ENCODE measurements around the gene MBL2. TPM values are rescaled to one million over a fixed set of nuclear protein-coding genes. Genes with fewer than 3 reads are reported as not detected.

The MBL2 gene
- total RNA-seq, 1 experiment from 2014 or later, result not detected

GRCh38 chr10:52756966-52757365 lies 15.6 kb downstream of the MBL2 start:
- Mint-ChIP-seq H3K9me3 (peaks cover 3% of the 10 kb centered on the region), H3K4me1 (no peaks in the 10 kb centered on the region), H3K36me3 (no peaks in the 10 kb centered on the region), H3K27ac (no peak overlapping the region), H3K4me3 (no peak overlapping the region), H3K27me3 (ENCODE audit: low read depth) (no peaks in the 10 kb centered on the region)
- ATAC-seq, result no peak
- DNase-seq (ENCODE audit: low spot score), result no peak
- ChIA-PET POLR2A (no interaction called here), CTCF (no interaction called here)
- TF ChIP-seq ELF4 (CRISPR knock-in tag; IDR thresholded peaks at IDR 0.05; ENCODE audit: low read depth) (no peak), NFE2L1 (CRISPR knock-in tag; IDR thresholded peaks at IDR 0.05) (no peak), JAZF1 (CRISPR knock-in tag; IDR thresholded peaks at IDR 0.05) (no peak), ZNF317 (CRISPR knock-in tag; IDR thresholded peaks at IDR 0.05; ENCODE audit: borderline replicate concordance, low read depth) (no peak), GABPB1 (CRISPR knock-in tag; IDR thresholded peaks at IDR 0.05) (no peak), KAT7 (CRISPR knock-in tag; IDR thresholded peaks at IDR 0.05; ENCODE audit: borderline replicate concordance) (no peak), USF1 (CRISPR knock-in tag; IDR thresholded peaks at IDR 0.05) (no peak)

GRCh38 chr10:52756295-52756694 lies 16.3 kb downstream of the MBL2 start:
- CTCF ChIA-PET, result no interaction called here
- Mint-ChIP-seq H3K27me3 (ENCODE audit: low read depth) (no peaks in the 10 kb centered on the region), H3K4me3 (no peak overlapping the region), H3K4me1 (no peaks in the 10 kb centered on the region), H3K36me3 (no peaks in the 10 kb centered on the region), H3K9me3 (peaks cover 3% of the 10 kb centered on the region), H3K27ac (no peak overlapping the region)
- POLR2A ChIA-PET, result interaction anchor here (0.6 kb wide), 1 partner anchor 410 kb away, joined by 4 read pairs; no protein-coding TSS in a partner anchor
- DNase-seq (ENCODE audit: low spot score), result no peak
- no peak for ATAC-seq
- TF ChIP-seq ETV6 (CRISPR knock-in tag; IDR thresholded peaks at IDR 0.05) (no peak), KAT7 (CRISPR knock-in tag; IDR thresholded peaks at IDR 0.05; ENCODE audit: borderline replicate concordance) (no peak), HMGXB4 (CRISPR knock-in tag; IDR thresholded peaks at IDR 0.05) (no peak), TCF7 (CRISPR knock-in tag; IDR thresholded peaks at IDR 0.05; ENCODE audit: low read depth) (no peak), OVOL2 (CRISPR knock-in tag; IDR thresholded peaks at IDR 0.05; ENCODE audit: borderline replicate concordance) (no peak), ZNF138 (CRISPR knock-in tag; conservative IDR thresholded peaks at IDR 0.05) (no peak), ATF2 (CRISPR knock-in tag; IDR thresholded peaks at IDR 0.05; ENCODE audit: borderline replicate concordance, low read depth) (no peak), IRF1 (CRISPR knock-in tag; IDR thresholded peaks at IDR 0.05) (no peak), ZNF425 (CRISPR knock-in tag; conservative IDR thresholded peaks at IDR 0.05) (no peak), ATF1 (CRISPR knock-in tag; IDR thresholded peaks at IDR 0.05) (no peak), TEAD1 (CRISPR knock-in tag; IDR thresholded peaks at IDR 0.05) (no peak), ZNF121 (CRISPR knock-in tag; IDR thresholded peaks at IDR 0.05) (no peak), HMGA2 (CRISPR knock-in tag; IDR thresholded peaks at IDR 0.05) (no peak), ZNF219 (CRISPR knock-in tag; IDR thresholded peaks at IDR 0.05; ENCODE audit: borderline replicate concordance) (no peak), JUN (CRISPR knock-in tag; IDR thresholded peaks at IDR 0.05) (no peak), GABPB1 (CRISPR knock-in tag; IDR thresholded peaks at IDR 0.05) (no peak), SMAD4 (CRISPR knock-in tag; IDR thresholded peaks at IDR 0.05) (no peak), ELF4 (CRISPR knock-in tag; IDR thresholded peaks at IDR 0.05; ENCODE audit: low read depth) (no peak), NFATC4 (CRISPR knock-in tag; IDR thresholded peaks at IDR 0.05) (no peak), RELA (CRISPR knock-in tag; IDR thresholded peaks at IDR 0.05; ENCODE audit: borderline replicate concordance) (no peak)

Data from WTC11 (cell line).